GM20000 (cell line): ENCODE results near the gene OR11H12.
"Not testable (repeated sequence)": the region's sequence is repeated elsewhere in the genome, so short reads cannot be mapped to it uniquely, and the experiment has no call there.

Experiments used
- DNase-seq: peaks from one replicate; pipeline ENCODE4 v3.0.0; 2012; ENCODE audit warnings: low spot score

Gene OR11H12, protein sequence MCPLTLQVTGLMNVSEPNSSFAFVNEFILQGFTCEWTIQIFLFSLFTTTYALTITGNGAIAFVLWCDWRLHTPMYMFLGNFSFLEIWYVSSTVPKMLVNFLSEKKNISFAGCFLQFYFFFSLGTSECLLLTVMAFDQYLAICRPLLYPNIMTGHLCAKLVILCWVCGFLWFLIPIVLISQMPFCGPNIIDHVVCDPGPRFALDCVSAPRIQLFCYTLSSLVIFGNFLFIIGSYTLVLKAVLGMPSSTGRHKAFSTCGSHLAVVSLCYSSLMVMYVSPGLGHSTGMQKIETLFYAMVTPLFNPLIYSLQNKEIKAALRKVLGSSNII

DNA sequence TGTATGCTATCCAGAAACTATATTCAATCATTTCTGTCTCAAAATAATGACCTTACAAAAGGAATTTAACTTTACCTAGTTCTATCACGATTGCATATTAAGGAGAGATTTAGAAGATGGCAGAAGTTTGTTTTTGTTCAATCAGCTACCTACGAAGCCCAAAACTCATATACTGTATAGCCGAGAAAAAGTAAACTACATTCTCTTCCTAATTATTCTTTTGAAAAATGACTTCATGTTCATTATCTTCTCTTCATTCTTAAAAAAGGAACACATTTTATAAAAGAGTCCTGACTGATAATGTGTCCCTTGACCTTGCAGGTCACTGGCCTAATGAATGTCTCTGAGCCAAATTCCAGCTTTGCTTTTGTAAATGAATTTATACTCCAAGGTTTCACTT, at the start of gene OR11H12:
Gene OR11H12 (plus strand): TSS at position 301 of the 400 bp plus-strand sequence. CDS start 0 bp downstream, at position 301.
- not testable (repeated sequence) for DNase-seq

DNA sequence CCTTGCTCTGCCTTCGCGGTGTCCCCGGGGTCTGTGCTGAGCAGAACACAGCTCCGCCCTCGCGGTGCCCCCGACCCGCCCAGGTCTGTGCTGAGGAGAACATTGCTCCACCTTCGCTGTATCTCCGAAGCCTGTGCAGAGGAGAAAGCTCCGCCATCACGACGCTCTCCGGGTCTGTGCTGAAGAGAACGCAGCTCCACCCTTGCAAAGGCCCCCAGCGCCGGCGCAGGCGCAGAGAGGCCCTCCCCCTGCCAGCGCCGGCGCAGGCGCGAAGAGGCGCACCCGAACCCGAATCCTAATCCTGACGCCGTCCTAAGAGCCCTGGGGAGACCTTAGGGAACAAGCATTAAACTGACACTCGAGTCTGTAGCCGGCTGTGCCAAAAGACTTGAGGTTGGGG, 18.0 kb upstream of the OR11H12 start:
- DNase-seq, result not testable (repeated sequence)

DNA sequence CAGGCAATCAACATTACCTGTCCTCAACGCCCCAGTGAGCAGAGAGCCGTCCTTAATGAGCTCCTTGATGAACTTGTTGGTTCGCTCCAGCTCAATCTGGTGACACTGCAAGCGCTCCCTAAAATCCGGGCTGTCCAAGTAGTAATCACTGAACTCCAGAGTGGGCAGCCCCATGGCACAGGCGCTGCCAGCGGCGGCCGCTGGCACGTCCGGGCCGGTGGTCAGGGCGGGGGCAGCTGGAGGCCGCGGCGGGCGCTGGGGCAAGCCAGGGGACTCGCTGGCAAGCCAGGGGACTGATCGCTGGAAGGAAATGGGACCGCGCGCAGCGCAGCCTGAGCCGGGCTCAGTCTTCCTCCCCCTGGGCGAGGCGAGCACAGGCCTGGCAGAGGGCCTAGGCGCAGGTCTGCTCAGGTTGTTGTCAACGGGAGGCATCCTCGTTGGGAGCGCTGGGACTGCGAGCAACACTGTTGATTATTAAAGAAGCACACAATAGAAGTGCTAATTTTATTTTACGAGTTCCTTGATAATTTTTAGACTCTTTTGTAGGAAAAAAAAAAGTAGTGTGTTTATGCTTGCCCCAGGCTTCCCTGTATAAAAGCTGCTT, 25.8 kb downstream of the OR11H12 start:
- DNase-seq, result not testable (repeated sequence)

DNA sequence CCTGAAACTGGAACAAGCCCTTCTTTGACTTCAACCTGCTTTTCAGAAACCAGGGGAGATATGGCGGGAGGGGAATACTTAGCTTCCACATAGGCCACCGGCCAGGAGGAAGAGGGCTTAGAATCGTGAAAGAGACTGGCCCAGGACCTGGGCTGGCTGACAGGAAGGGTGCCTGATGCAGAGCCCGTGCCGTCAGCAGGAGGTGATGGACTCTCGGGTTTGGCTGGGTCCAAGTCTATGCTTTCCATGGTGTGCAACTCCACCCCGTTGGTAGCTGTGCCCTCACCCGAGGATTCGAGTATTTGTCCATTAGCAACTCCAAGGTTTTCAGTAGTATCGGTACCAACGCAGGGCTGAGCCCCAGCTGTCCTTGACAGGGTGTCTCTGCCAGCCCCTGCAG, 35.1 kb downstream of the OR11H12 start:
- DNase-seq, result not testable (repeated sequence)

DNA sequence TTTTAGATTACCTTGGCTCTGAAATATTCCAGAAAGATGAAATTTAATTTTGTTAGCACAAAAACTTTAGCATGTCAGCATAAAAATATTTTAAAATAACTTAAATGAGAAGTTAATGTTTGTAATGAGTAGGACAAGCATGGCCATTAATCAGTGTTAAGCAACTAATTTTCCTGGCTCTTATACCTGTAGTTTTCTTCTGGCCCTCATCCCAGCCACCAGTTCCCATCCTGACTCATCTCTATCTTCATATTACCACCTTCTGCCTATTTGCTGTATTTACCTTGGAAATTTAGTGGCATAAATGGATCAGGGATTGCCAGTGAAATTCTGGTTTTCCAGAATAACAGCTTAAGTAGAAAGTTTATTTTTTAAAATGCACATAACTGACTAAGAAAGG, 37.1 kb downstream of the OR11H12 start:
- not testable (repeated sequence) for DNase-seq

DNA sequence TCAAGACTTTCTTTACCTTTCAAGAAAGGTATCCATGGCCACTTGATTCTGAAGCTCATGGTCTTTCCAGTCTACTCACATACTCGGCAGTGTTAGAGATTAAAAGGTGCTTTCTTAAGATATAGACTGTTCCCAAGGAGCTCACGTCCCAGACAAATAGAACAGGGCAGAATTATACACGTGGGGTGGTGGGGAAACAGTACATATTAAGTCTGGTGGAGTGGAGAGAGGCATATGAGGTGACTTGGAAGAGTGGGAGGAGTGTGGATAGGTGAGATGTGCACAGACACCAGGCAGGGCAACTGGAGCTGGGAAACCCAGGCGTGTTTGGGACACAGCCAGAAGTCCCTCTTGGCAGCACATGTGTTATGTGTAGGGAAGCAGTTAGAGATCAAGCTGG, 37.9 kb downstream of the OR11H12 start:
- DNase-seq, result not testable (repeated sequence)

DNA sequence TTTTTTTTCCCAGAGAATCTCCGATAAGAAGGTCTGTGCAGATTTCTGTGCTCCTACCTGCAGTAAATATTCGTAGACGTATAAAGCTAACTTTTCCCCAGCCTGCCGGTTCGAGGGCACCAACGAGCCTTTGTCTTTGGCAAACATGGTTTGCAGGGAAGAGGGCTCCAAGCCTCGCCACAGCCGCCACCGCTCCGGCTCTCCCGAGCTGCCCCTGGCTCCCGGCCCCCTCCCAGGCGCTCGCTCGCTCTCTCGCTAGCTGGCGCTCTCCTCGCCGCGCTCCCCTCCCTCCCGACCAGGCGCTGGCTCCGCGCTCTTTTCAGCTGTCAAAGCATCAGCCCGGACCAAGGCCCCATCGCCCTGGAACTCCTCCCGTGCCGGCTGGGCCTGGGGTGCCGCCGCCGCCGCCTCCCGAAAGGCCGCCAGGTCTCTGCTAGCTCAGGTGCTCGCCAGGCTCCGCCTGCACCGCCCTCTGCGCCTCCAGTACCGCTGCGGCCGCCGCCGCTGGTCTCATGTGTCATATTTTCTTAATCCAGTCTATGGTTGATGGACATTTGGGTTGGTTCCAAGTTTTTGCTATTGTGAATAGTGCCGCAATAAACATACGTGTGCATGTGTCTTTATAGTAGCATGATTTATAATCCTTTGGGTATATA, 45.3 kb downstream of the OR11H12 start:
- DNase-seq, result not testable (repeated sequence)
